C4-2B (cell line): ENCODE data around the gene VPS26A.

Experiments
- ZFX ChIP-seq: fragments of 450-650 bp; IDR thresholded peaks from 2 replicates; pipeline ENCODE4 v1.6.1; 2017
- TF ChIP-seq, protein P1 (sequence below): fragments of 450-650 bp; conservative IDR thresholded peaks from 2 replicates; pipeline ENCODE4 v1.5.1; 2017; ENCODE audit warnings: mild to moderate bottlenecking

- TF ChIP-seq, protein P1, sequence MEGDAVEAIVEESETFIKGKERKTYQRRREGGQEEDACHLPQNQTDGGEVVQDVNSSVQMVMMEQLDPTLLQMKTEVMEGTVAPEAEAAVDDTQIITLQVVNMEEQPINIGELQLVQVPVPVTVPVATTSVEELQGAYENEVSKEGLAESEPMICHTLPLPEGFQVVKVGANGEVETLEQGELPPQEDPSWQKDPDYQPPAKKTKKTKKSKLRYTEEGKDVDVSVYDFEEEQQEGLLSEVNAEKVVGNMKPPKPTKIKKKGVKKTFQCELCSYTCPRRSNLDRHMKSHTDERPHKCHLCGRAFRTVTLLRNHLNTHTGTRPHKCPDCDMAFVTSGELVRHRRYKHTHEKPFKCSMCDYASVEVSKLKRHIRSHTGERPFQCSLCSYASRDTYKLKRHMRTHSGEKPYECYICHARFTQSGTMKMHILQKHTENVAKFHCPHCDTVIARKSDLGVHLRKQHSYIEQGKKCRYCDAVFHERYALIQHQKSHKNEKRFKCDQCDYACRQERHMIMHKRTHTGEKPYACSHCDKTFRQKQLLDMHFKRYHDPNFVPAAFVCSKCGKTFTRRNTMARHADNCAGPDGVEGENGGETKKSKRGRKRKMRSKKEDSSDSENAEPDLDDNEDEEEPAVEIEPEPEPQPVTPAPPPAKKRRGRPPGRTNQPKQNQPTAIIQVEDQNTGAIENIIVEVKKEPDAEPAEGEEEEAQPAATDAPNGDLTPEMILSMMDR: no peak
- no peak for TF ChIP-seq ZFX
Observed at GRCh38 chr10:69107176-69107490, 16.8 kb upstream of the VPS26A start.
